ENCODE data around the gene ELOVL6. TPM values are rescaled to one million over a fixed set of nuclear protein-coding genes. Genes with fewer than 3 reads are reported as not detected.
"Not testable (repeated sequence)": the region's sequence is repeated elsewhere in the genome, so short reads cannot be mapped to it uniquely, and the experiment has no call there.

ELOVL6 gene
- total RNA-seq, 5 donors from 2014 or later (not counting 1 experiment from before 2014, with no cell fraction given) = 1.1 to 2.9 (median 2.0) TPM

GRCh38 chr4:110160618-110161017 is 37.8 kb downstream of the ELOVL6 start:
- no peaks in the 10 kb centered on the region for H3K36me3 Mint-ChIP-seq
- H3K4me3 Mint-ChIP-seq = no peak overlapping the region
- Histone ChIP-seq H3K4me1 (ENCODE audit: control insufficient read depth in 1 of 2, extremely low read depth in 1 of 2, insufficient read depth in 2 of 2, low read length in 2 of 2) (peaks cover 15% of the 10 kb centered on the region in 2 experiments), H3K9me3 (no peaks in the 10 kb centered on the region), H3K27me3 (replicated peaks in 1 of 2; ENCODE audit: control insufficient read depth in 2 of 2, extremely low read depth in 1 of 2, insufficient read depth in 2 of 2, low read length in 1 of 2) (no peaks in the 10 kb centered on the region), H3K36me3 (ENCODE audit: control insufficient read depth in 2 of 2, extremely low read depth in 1 of 2, insufficient read depth in 1 of 2, low read length in 1 of 2) (no peaks in the 10 kb centered on the region), H3K27ac (ENCODE audit: low read length) (no peak overlapping the region), H3K4me3 (ENCODE audit: control insufficient read depth in 1 of 2, extremely low read depth in 1 of 2, low read length in 1 of 2) (no peak overlapping the region)
- ChIA-PET POLR2A (no interaction called here), CTCF (interaction anchor here (0.5 to 0.7 kb wide), 2 partner anchors 16 to 152 kb away, joined by 3 to 4 read pairs; no protein-coding TSS in a partner anchor)
- no peak for ATAC-seq (replicated peaks in 1 of 4)
- no peaks in the 10 kb centered on the region for H3K27me3 Mint-ChIP-seq
- H3K9me3 Mint-ChIP-seq = peaks cover 0 to 3% (median 2%) of the 10 kb centered on the region in 3 donors
- no peak overlapping the region for H3K27ac Mint-ChIP-seq
- peaks cover 23 to 24% (median 24%) of the 10 kb centered on the region in 3 donors for H3K4me1 Mint-ChIP-seq
- no peak for DNase-seq

- H3K27ac Mint-ChIP-seq = no peak overlapping the region
- no peaks in the 10 kb centered on the region for H3K36me3 Mint-ChIP-seq
- H3K4me1 Mint-ChIP-seq = peaks cover 13 to 15% (median 15%) of the 10 kb centered on the region in 3 donors
- Histone ChIP-seq H3K4me3 (ENCODE audit: control insufficient read depth in 1 of 2, extremely low read depth in 1 of 2, low read length in 1 of 2) (no peak overlapping the region), H3K4me1 (ENCODE audit: control insufficient read depth in 1 of 2, extremely low read depth in 1 of 2, insufficient read depth in 2 of 2, low read length in 2 of 2) (peaks cover 5 to 6% of the 10 kb centered on the region in 2 experiments), H3K27ac (ENCODE audit: low read length) (no peak overlapping the region), H3K9me3 (no peaks in the 10 kb centered on the region), H3K27me3 (replicated peaks in 1 of 2; ENCODE audit: control insufficient read depth in 2 of 2, extremely low read depth in 1 of 2, insufficient read depth in 2 of 2, low read length in 1 of 2) (no peaks in the 10 kb centered on the region), H3K36me3 (ENCODE audit: control insufficient read depth in 2 of 2, extremely low read depth in 1 of 2, insufficient read depth in 1 of 2, low read length in 1 of 2) (no peaks in the 10 kb centered on the region)
- no peak overlapping the region for H3K4me3 Mint-ChIP-seq
- peaks cover 0 to 3% (median 2%) of the 10 kb centered on the region in 3 donors for H3K9me3 Mint-ChIP-seq
- H3K27me3 Mint-ChIP-seq = no peaks in the 10 kb centered on the region
- ChIA-PET CTCF (no interaction called here), POLR2A (interaction anchor here in 1 of 2 donors (0.7 kb wide), 1 partner anchor 1870 kb away, joined by 3 read pairs; no protein-coding TSS in a partner anchor)
- ATAC-seq (replicated peaks in 1 of 4) (no peak), DNase-seq (no peak)
- WGBS (ENCODE audit: insufficient coverage) = 71% methylated on average over 1 of the region's 4 CpGs
Measured at GRCh38 chr4:110159541-110159940, 38.9 kb downstream of the ELOVL6 start.

GRCh38 chr4:110157580-110157979 is 40.8 kb downstream of the ELOVL6 start:
- ATAC-seq (replicated peaks in 1 of 4) = no peak
- Mint-ChIP-seq H3K27me3 (no peaks in the 10 kb centered on the region), H3K9me3 (peaks cover 0 to 3% (median 2%) of the 10 kb centered on the region in 3 donors), H3K4me3 (no peak overlapping the region), H3K27ac (no peak overlapping the region), H3K36me3 (no peaks in the 10 kb centered on the region), H3K4me1 (peaks cover 0 to 3% (median 2%) of the 10 kb centered on the region in 3 donors)
- no peaks in the 10 kb centered on the region for H3K36me3 ChIP-seq (ENCODE audit: control insufficient read depth in 2 of 2, extremely low read depth in 1 of 2, insufficient read depth in 1 of 2, low read length in 1 of 2)
- CTCF ChIA-PET = interaction anchor here in 1 of 2 donors (0.6 kb wide), 1 partner anchor 108 kb away, joined by 3 read pairs; no protein-coding TSS in a partner anchor
- H3K27ac ChIP-seq (ENCODE audit: low read length) = no peak overlapping the region
- POLR2A ChIA-PET = no interaction called here
- DNase-seq = no peak
- peaks cover 0 to 5% of the 10 kb centered on the region in 2 experiments for H3K4me1 ChIP-seq (ENCODE audit: control insufficient read depth in 1 of 2, extremely low read depth in 1 of 2, insufficient read depth in 2 of 2, low read length in 2 of 2)
- H3K27me3 ChIP-seq (replicated peaks in 1 of 2; ENCODE audit: control insufficient read depth in 2 of 2, extremely low read depth in 1 of 2, insufficient read depth in 2 of 2, low read length in 1 of 2) = no peaks in the 10 kb centered on the region
- no peak overlapping the region for H3K4me3 ChIP-seq (ENCODE audit: control insufficient read depth in 1 of 2, extremely low read depth in 1 of 2, low read length in 1 of 2)
- H3K9me3 ChIP-seq = no peaks in the 10 kb centered on the region
- no CpG with 5 or more reads among the region's 3 CpGs for WGBS (ENCODE audit: insufficient coverage)

- H3K4me1 Mint-ChIP-seq; H3K27me3 Mint-ChIP-seq; H3K27ac Mint-ChIP-seq; H3K9me3 ChIP-seq; H3K27ac ChIP-seq (ENCODE audit: low read length); H3K9me3 Mint-ChIP-seq; H3K4me3 Mint-ChIP-seq; H3K4me3 ChIP-seq (ENCODE audit: control insufficient read depth in 1 of 2, extremely low read depth in 1 of 2, low read length in 1 of 2); DNase-seq; H3K36me3 ChIP-seq (ENCODE audit: control insufficient read depth in 2 of 2, extremely low read depth in 1 of 2, insufficient read depth in 1 of 2, low read length in 1 of 2); ATAC-seq (replicated peaks in 1 of 4); H3K27me3 ChIP-seq (replicated peaks in 1 of 2; ENCODE audit: control insufficient read depth in 2 of 2, extremely low read depth in 1 of 2, insufficient read depth in 2 of 2, low read length in 1 of 2); POLR2A ChIA-PET; H3K4me1 ChIP-seq (ENCODE audit: control insufficient read depth in 1 of 2, extremely low read depth in 1 of 2, insufficient read depth in 2 of 2, low read length in 2 of 2); H3K36me3 Mint-ChIP-seq: not testable (repeated sequence)
- CTCF ChIA-PET = interaction anchor here in 1 of 2 donors (0.6 kb wide), 1 partner anchor 107 kb away, joined by 3 read pairs; no protein-coding TSS in a partner anchor
- WGBS (ENCODE audit: insufficient coverage) = 93% methylated on average over 4 of the region's 5 CpGs
Measured at GRCh38 chr4:110157166-110157565, 41.2 kb downstream of the ELOVL6 start.

GRCh38 chr4:110156442-110156841 is 42.0 kb downstream of the ELOVL6 start:
- no peaks in the 10 kb centered on the region for H3K9me3 Mint-ChIP-seq
- Histone ChIP-seq H3K36me3 (ENCODE audit: control insufficient read depth in 2 of 2, extremely low read depth in 1 of 2, insufficient read depth in 1 of 2, low read length in 1 of 2) (no peaks in the 10 kb centered on the region), H3K27me3 (replicated peaks in 1 of 2; ENCODE audit: control insufficient read depth in 2 of 2, extremely low read depth in 1 of 2, insufficient read depth in 2 of 2, low read length in 1 of 2) (no peaks in the 10 kb centered on the region), H3K4me3 (ENCODE audit: control insufficient read depth in 1 of 2, extremely low read depth in 1 of 2, low read length in 1 of 2) (no peak overlapping the region), H3K27ac (ENCODE audit: low read length) (no peak overlapping the region), H3K4me1 (ENCODE audit: control insufficient read depth in 1 of 2, extremely low read depth in 1 of 2, insufficient read depth in 2 of 2, low read length in 2 of 2) (peaks cover 0 to 5% of the 10 kb centered on the region in 2 experiments), H3K9me3 (no peaks in the 10 kb centered on the region)
- 88% methylated on average over 3 of the region's 6 CpGs for WGBS (ENCODE audit: insufficient coverage)
- CTCF ChIA-PET = no interaction called here
- DNase-seq = no peak
- H3K27me3 Mint-ChIP-seq = no peaks in the 10 kb centered on the region
- no peaks in the 10 kb centered on the region for H3K36me3 Mint-ChIP-seq
- no peak for ATAC-seq (replicated peaks in 1 of 4)
- peaks cover 0 to 3% (median 2%) of the 10 kb centered on the region in 3 donors for H3K4me1 Mint-ChIP-seq
- H3K27ac Mint-ChIP-seq = no peak overlapping the region
- H3K4me3 Mint-ChIP-seq = no peak overlapping the region
- POLR2A ChIA-PET = no interaction called here

GRCh38 chr4:110155654-110156053 is 42.8 kb downstream of the ELOVL6 start:
- Mint-ChIP-seq H3K36me3 (no peaks in the 10 kb centered on the region), H3K4me1 (peaks cover 0 to 3% (median 2%) of the 10 kb centered on the region in 3 donors), H3K4me3 (no peak overlapping the region), H3K27ac (no peak overlapping the region), H3K27me3 (no peaks in the 10 kb centered on the region), H3K9me3 (no peaks in the 10 kb centered on the region)
- Histone ChIP-seq H3K4me1 (ENCODE audit: control insufficient read depth in 1 of 2, extremely low read depth in 1 of 2, insufficient read depth in 2 of 2, low read length in 2 of 2) (peaks cover 0 to 5% of the 10 kb centered on the region in 2 experiments), H3K36me3 (ENCODE audit: control insufficient read depth in 2 of 2, extremely low read depth in 1 of 2, insufficient read depth in 1 of 2, low read length in 1 of 2) (no peaks in the 10 kb centered on the region), H3K9me3 (no peaks in the 10 kb centered on the region), H3K27me3 (replicated peaks in 1 of 2; ENCODE audit: control insufficient read depth in 2 of 2, extremely low read depth in 1 of 2, insufficient read depth in 2 of 2, low read length in 1 of 2) (no peaks in the 10 kb centered on the region), H3K4me3 (ENCODE audit: control insufficient read depth in 1 of 2, extremely low read depth in 1 of 2, low read length in 1 of 2) (no peak overlapping the region), H3K27ac (ENCODE audit: low read length) (no peak overlapping the region)
- POLR2A ChIA-PET = no interaction called here
- ATAC-seq (replicated peaks in 1 of 4) (no peak), DNase-seq (no peak)
- CTCF ChIA-PET = no interaction called here
- no CpG with 5 or more reads among the region's 4 CpGs for WGBS (ENCODE audit: insufficient coverage)

GRCh38 chr4:110154582-110154981 is 43.8 kb downstream of the ELOVL6 start:
- WGBS (ENCODE audit: insufficient coverage) = no CpG with 5 or more reads among the region's 1 CpG
- Histone ChIP-seq H3K36me3 (ENCODE audit: control insufficient read depth in 2 of 2, extremely low read depth in 1 of 2, insufficient read depth in 1 of 2, low read length in 1 of 2) (no peaks in the 10 kb centered on the region), H3K4me3 (ENCODE audit: control insufficient read depth in 1 of 2, extremely low read depth in 1 of 2, low read length in 1 of 2) (no peak overlapping the region), H3K9me3 (no peaks in the 10 kb centered on the region), H3K27ac (ENCODE audit: low read length) (no peak overlapping the region), H3K27me3 (replicated peaks in 1 of 2; ENCODE audit: control insufficient read depth in 2 of 2, extremely low read depth in 1 of 2, insufficient read depth in 2 of 2, low read length in 1 of 2) (no peaks in the 10 kb centered on the region), H3K4me1 (ENCODE audit: control insufficient read depth in 1 of 2, extremely low read depth in 1 of 2, insufficient read depth in 2 of 2, low read length in 2 of 2) (peaks cover 0 to 5% of the 10 kb centered on the region in 2 experiments)
- CTCF ChIA-PET = interaction anchor here in 1 of 2 donors (1.1 kb wide), 1 partner anchor 56 kb away, joined by 4 read pairs; no protein-coding TSS in a partner anchor
- H3K27me3 Mint-ChIP-seq = no peaks in the 10 kb centered on the region
- no peak overlapping the region for H3K4me3 Mint-ChIP-seq
- DNase-seq (no peak), ATAC-seq (replicated peaks in 1 of 4) (no peak)
- no peaks in the 10 kb centered on the region for H3K9me3 Mint-ChIP-seq
- no peaks in the 10 kb centered on the region for H3K36me3 Mint-ChIP-seq
- peaks cover 0 to 3% (median 2%) of the 10 kb centered on the region in 3 donors for H3K4me1 Mint-ChIP-seq
- POLR2A ChIA-PET = no interaction called here
- H3K27ac Mint-ChIP-seq = no peak overlapping the region

Measured in T-cell (primary cell).